ENCODE measurements around the gene PLXDC1.

GRCh38 chr17:39147221-39148185 is 3.9 kb downstream of the PLXDC1 start:
- TF ChIP-seq, protein P1, sequence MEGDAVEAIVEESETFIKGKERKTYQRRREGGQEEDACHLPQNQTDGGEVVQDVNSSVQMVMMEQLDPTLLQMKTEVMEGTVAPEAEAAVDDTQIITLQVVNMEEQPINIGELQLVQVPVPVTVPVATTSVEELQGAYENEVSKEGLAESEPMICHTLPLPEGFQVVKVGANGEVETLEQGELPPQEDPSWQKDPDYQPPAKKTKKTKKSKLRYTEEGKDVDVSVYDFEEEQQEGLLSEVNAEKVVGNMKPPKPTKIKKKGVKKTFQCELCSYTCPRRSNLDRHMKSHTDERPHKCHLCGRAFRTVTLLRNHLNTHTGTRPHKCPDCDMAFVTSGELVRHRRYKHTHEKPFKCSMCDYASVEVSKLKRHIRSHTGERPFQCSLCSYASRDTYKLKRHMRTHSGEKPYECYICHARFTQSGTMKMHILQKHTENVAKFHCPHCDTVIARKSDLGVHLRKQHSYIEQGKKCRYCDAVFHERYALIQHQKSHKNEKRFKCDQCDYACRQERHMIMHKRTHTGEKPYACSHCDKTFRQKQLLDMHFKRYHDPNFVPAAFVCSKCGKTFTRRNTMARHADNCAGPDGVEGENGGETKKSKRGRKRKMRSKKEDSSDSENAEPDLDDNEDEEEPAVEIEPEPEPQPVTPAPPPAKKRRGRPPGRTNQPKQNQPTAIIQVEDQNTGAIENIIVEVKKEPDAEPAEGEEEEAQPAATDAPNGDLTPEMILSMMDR (IDR thresholded peaks at IDR 0.05; ENCODE audit: low read depth, low read length) = no peak
- TF ChIP-seq EZH2phosphoT487 (IDR thresholded peaks at IDR 0.05; ENCODE audit: low read depth) = no peak
